Prostate gland (tissue), 2 donors: ENCODE data around the gene RPL29. TPM values are rescaled to one million over a fixed set of nuclear protein-coding genes. Genes with fewer than 3 reads are reported as not detected.

ENCODE experiments used
- DNase-seq: peaks from one replicate; pipeline ENCODE4 v3.0.0-alpha.2; 2019; ENCODE audit warnings: low spot score
- H3K27ac ChIP-seq, 2 donors: fragments of 200-600 bp; sonication (generic); 2 replicates each; pipeline ENCODE4 v1.5.1; 2017 to 2019
- H3K27me3 ChIP-seq: fragments of 200-600 bp; sonication (generic); replicated peaks from 2 replicates; pipeline ENCODE4 v1.5.1; 2019; ENCODE audit not compliant: insufficient read depth
- H3K36me3 ChIP-seq, 2 donors: fragments of 200-600 bp; sonication (generic); 1 replicate in 1 of 2; 2 replicates in 1 of 2; pipeline versions ENCODE4 v1.5.1 to v1.8.1; 2017 to 2019
- H3K4me1 ChIP-seq: fragments of 200-600 bp; sonication (generic); replicated peaks from 2 replicates; pipeline ENCODE4 v1.5.1; 2019
- H3K4me3 ChIP-seq, 2 donors: fragments of 200-600 bp; sonication (generic); 2 replicates each; pipeline ENCODE4 v1.5.1; 2017 to 2019
- H3K9me3 ChIP-seq: fragments of 200-600 bp; sonication (generic); 2 replicates; pipeline ENCODE4 v1.5.1; 2017
- POLR2A ChIP-seq: fragments of 450-650 bp; IDR thresholded peaks from one replicate; pipeline ENCODE4 v1.6.1; 2016; ENCODE audit warnings: antibody characterized with exemption, mild to moderate bottlenecking
- POLR2AphosphoS5 ChIP-seq: sonication (generic); formaldehyde crosslinking; IDR thresholded peaks from one replicate; pipeline ENCODE4 v1.6.1; 2017; ENCODE audit warnings: antibody characterized with exemption
- WGBS: methylation state at CpG from one replicate; pipeline ENCODE4 v1.1.5; 2018; 5-methylcytosine and 5-hydroxymethylcytosine counted together
- intact Hi-C: fragments of 100-400 bp; cut with DNase I; formaldehyde crosslinking; loops from one replicate; pipeline ENCODE4 v1.14.2; 2022
- total RNA-seq, 2 donors: library from RNA; depleted of rRNA; stranded (reverse); fragments of >200 nt; gene quantifications; one replicate each; pipeline ENCODE4 v1.1.0, GENCODE V29; 2016
- TF ChIP-seq, protein P1 (sequence below), 4 experiments: fragments of 200-600 bp in 2 of 4; fragments of 450-650 bp in 2 of 4; sonication (generic) in 2 of 4; IDR thresholded peaks; 1 replicate in 3 of 4; 2 replicates in 1 of 4; pipeline ENCODE4 v1.5.1; 2016 to 2019; ENCODE audit warnings: antibody characterized with exemption in 4 of 4, mild to moderate bottlenecking in 2 of 4, moderate library complexity in 2 of 4

The RPL29 gene
- total RNA-seq, 2 donors from 2014 or later = 1,249 to 2,015 TPM

DNA sequence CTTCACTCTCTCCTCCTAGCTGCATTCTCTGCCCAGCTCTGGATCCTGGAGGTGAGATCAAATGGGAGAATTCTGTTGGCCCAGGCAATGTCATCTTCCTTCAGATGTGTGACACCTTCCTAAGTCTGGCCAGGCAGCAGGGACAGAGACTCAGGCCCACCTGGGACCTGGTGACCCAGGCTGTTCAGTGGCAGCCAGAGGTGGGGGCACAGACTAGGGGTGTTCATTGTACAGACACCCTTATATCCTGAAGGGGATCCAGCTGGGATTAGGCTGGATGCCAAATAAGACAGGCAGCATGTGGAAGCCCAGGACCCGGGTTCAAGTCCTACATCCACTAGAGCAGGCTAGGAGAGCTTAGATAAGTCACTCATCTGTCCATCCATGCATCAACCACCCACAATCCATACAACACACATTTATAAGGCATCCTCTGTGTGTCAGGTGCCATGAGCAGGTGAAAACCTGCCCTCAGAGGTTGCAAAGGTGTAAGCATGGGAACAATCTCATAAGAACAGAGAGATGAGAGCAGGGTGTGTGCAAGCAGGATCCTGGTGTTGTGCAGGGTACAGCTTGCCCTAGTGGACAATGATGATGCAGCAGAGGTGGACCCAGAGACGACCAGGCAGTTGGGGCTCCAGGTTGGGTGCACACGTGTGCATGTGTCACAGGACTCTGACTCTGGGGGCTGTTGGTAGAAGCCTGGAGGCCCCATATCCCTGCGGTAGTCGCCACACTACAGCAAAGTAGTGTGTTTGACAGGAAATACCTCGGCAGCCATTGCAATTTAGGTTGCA is 18.3 kb upstream of the RPL29 start:
- intact Hi-C loops = no loop called here
- Histone ChIP-seq H3K27ac (no peak overlapping the region), H3K9me3 (no peaks in the 10 kb centered on the region), H3K36me3 (no peaks in the 10 kb centered on the region), H3K4me1 (no peaks in the 10 kb centered on the region), H3K27me3 (no peaks in the 10 kb centered on the region), H3K4me3 (no peak overlapping the region)
- DNase-seq = no peak
- 83% methylated on average over 6 of the region's 6 CpGs for WGBS
- TF ChIP-seq, protein P1, sequence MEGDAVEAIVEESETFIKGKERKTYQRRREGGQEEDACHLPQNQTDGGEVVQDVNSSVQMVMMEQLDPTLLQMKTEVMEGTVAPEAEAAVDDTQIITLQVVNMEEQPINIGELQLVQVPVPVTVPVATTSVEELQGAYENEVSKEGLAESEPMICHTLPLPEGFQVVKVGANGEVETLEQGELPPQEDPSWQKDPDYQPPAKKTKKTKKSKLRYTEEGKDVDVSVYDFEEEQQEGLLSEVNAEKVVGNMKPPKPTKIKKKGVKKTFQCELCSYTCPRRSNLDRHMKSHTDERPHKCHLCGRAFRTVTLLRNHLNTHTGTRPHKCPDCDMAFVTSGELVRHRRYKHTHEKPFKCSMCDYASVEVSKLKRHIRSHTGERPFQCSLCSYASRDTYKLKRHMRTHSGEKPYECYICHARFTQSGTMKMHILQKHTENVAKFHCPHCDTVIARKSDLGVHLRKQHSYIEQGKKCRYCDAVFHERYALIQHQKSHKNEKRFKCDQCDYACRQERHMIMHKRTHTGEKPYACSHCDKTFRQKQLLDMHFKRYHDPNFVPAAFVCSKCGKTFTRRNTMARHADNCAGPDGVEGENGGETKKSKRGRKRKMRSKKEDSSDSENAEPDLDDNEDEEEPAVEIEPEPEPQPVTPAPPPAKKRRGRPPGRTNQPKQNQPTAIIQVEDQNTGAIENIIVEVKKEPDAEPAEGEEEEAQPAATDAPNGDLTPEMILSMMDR (IDR thresholded peaks at IDR 0.05) = no peak
- TF ChIP-seq POLR2AphosphoS5 (no peak), POLR2A (no peak)

DNA sequence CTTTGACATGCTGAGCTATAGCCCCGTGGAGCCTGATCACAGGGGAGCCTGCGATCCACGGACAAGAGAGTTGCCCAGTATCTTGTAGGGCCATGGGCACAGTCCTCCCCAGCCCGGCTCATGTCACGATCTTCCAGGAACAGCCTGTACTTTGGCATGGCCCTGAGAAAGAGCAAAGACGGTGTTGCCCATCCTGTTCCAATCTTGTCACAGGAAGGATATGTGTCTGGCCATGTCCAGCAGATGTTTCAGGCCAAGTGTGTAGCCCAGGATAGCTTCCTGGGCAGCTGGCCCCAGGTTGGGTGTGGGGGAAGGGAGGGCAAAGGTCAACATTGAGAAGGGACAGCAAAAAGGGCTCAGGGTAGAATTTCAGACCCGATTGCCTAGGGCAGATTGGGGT is 17.0 kb upstream of the RPL29 start:
- no peaks in the 10 kb centered on the region for H3K9me3 ChIP-seq
- intact Hi-C loops = no loop called here
- 62% methylated on average over 7 of the region's 7 CpGs for WGBS
- H3K27ac ChIP-seq = no peak overlapping the region
- TF ChIP-seq POLR2A = no peak
- TF ChIP-seq POLR2AphosphoS5 = peak; percentile 23
- TF ChIP-seq, protein P1 (IDR thresholded peaks at IDR 0.05) = no peak
- H3K4me1 ChIP-seq = no peaks in the 10 kb centered on the region
- no peak overlapping the region for H3K4me3 ChIP-seq
- no peak for DNase-seq
- H3K36me3 ChIP-seq = no peaks in the 10 kb centered on the region
- H3K27me3 ChIP-seq = no peaks in the 10 kb centered on the region

DNA sequence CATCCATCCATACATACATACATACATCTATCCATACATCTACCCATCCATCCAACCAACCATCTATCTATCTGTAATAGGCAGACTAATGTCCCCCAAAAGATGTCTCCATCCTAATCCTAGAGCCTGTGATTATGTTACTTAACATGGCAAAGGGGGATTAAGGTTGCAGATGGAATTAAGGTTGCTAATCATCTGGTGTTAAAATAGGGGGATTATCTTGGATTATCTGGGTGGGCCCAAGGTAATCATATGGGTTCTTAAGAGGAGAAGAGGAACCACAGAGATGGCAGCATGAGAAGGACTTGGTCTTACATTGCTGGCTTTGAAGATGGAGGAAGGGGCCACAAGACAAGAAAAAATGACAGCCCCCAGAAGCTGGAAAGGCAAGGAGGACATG is 14.7 kb upstream of the RPL29 start:
- TF ChIP-seq, protein P1 (IDR thresholded peaks at IDR 0.05) = no peak
- no peak for TF ChIP-seq POLR2AphosphoS5
- no peak for TF ChIP-seq POLR2A
- intact Hi-C loops = no loop called here
- no peak overlapping the region for H3K4me3 ChIP-seq
- no peak for DNase-seq
- H3K27me3 ChIP-seq = no peaks in the 10 kb centered on the region
- H3K27ac ChIP-seq = no peak overlapping the region
- no peaks in the 10 kb centered on the region for H3K36me3 ChIP-seq
- peaks cover 4% of the 10 kb centered on the region for H3K4me1 ChIP-seq
- no peaks in the 10 kb centered on the region for H3K9me3 ChIP-seq

DNA sequence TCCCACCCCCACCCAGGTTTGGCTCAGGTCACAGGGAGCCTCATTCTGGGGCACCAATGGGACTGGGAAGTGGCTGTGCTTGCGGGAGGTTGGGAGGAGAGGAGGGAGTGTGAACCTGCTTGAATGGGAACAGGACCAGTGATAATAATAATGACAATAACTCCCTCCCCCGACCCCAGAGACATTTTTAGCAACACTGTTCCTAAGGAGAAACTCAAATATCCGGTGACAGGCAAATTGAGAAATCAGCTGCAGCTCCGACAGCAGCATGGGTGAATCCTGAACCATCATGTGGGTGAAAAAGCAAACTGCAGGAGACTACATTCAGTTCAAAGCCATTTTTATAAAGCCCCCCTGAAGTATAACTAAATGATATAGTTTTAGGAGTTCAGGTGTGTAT is 11.6 kb upstream of the RPL29 start:
- WGBS = 77% methylated on average over 4 of the region's 4 CpGs
- TF ChIP-seq POLR2AphosphoS5 (no peak), POLR2A (no peak)
- intact Hi-C loops = no loop called here
- Histone ChIP-seq H3K36me3 (no peaks in the 10 kb centered on the region), H3K27ac (no peak overlapping the region), H3K4me1 (peaks cover 4% of the 10 kb centered on the region), H3K4me3 (no peak overlapping the region), H3K9me3 (no peaks in the 10 kb centered on the region), H3K27me3 (no peaks in the 10 kb centered on the region)
- DNase-seq = no peak

DNA sequence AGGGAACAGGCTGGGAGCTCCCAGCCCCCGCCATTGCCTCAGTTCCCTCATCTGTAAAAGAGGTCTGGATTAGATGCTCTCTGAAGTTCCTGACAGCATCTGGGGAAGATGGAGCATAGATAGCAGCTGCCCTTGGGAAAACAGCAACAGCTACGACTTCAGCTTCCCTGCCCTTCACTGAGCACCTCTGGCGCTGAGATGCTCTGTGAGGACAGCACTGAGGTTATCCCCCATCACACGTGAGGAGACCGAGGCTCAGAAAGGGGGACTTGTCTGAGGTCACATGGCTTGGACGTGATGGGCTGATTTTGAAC is 11.1 kb upstream of the RPL29 start:
- no peaks in the 10 kb centered on the region for H3K9me3 ChIP-seq
- 98% methylated on average over 6 of the region's 6 CpGs for WGBS
- intact Hi-C loops = no loop called here
- no peaks in the 10 kb centered on the region for H3K36me3 ChIP-seq
- peaks cover 4% of the 10 kb centered on the region for H3K4me1 ChIP-seq
- no peaks in the 10 kb centered on the region for H3K27me3 ChIP-seq
- H3K4me3 ChIP-seq = no peak overlapping the region
- TF ChIP-seq POLR2A (no peak), POLR2AphosphoS5 (no peak)
- TF ChIP-seq, protein P1 (IDR thresholded peaks at IDR 0.05) = no peak
- DNase-seq = no peak
- H3K27ac ChIP-seq = no peak overlapping the region
